OCI-LY7 (cell line): ENCODE results near the gene SETBP1. TPM values are rescaled to one million over a fixed set of nuclear protein-coding genes. Genes with fewer than 3 reads are reported as not detected.

Source experiments
- BruUV-seq: library from RNA; stranded (reverse); fragments of 400-500 nt; replicated peaks from 2 replicates; lab custom pipeline; 2021; lab: Mats Ljungman, UMichigan
- CTCF ChIA-PET: fragments of 300-600 bp; sonication (Branson Sonifier 250); formaldehyde crosslinking; loops from one replicate; lab custom pipeline; 2022; ENCODE audit warnings: antibody characterized with exemption; ENCODE audit not compliant: unreplicated experiment; lab: Charles Lee
- POLR2A ChIA-PET: fragments of 300-600 bp; sonication (Branson Sonifier 250); formaldehyde crosslinking; loops from one replicate; lab custom pipeline; 2022; ENCODE audit warnings: antibody characterized with exemption; lab: Charles Lee
- DNase-seq: peaks from one replicate; pipeline ENCODE4 v3.0.0-alpha.2; 2015; ENCODE audit warnings: low spot score
- H2AFZ ChIP-seq: fragments of 200-600 bp; sonication (generic), shearing (Covaris generic); 2 replicates; pipeline ENCODE4 v1.6.1; 2014; ENCODE audit warnings: mild to moderate bottlenecking, antibody characterized with exemption, low read length, moderate library complexity
- H3K27ac ChIP-seq: fragments of 200-600 bp; sonication (generic); 2 replicates; pipeline ENCODE4 v1.5.1; 2014; ENCODE audit warnings: mixed run types, low read depth, mild to moderate bottlenecking, moderate library complexity, low read length, inconsistent platforms; ENCODE audit not compliant: poor library complexity, severe bottlenecking
- H3K36me3 ChIP-seq: fragments of 200-600 bp; sonication (generic); 2 replicates; pipeline ENCODE4 v1.6.1; 2014; ENCODE audit warnings: mild to moderate bottlenecking, antibody characterized with exemption, low read length, moderate library complexity, mixed read lengths; ENCODE audit not compliant: insufficient read depth
- H3K4me1 ChIP-seq: fragments of 200-600 bp; sonication (generic); 2 replicates; pipeline ENCODE4 v1.5.1; 2014; ENCODE audit warnings: mild to moderate bottlenecking, low read length; ENCODE audit not compliant: insufficient read depth, poor library complexity, severe bottlenecking
- H3K4me2 ChIP-seq: fragments of 200-600 bp; sonication (generic); 2 replicates; pipeline ENCODE4 v1.6.1; 2014; ENCODE audit warnings: mild to moderate bottlenecking, low read length
- H3K4me3 ChIP-seq: fragments of 200-600 bp; sonication (generic); 2 replicates; pipeline ENCODE4 v1.5.1; 2014; ENCODE audit warnings: mild to moderate bottlenecking, low read depth, low read length; ENCODE audit not compliant: poor library complexity, severe bottlenecking
- H3K79me2 ChIP-seq: fragments of 200-600 bp; sonication (generic); 2 replicates; pipeline ENCODE4 v1.6.1; 2016; ENCODE audit warnings: low read depth, mild to moderate bottlenecking, low read length, moderate library complexity, mixed read lengths; ENCODE audit not compliant: insufficient read depth
- H3K9me2 ChIP-seq: fragments of 200-600 bp; sonication (generic); 2 replicates; pipeline ENCODE4 v1.6.1; 2016; ENCODE audit warnings: mild to moderate bottlenecking, low read length, mixed read lengths; ENCODE audit not compliant: insufficient read depth
- H3K9me3 ChIP-seq: fragments of 200-600 bp; sonication (generic); 2 replicates; pipeline ENCODE4 v1.6.1; 2014; ENCODE audit warnings: mild to moderate bottlenecking, mixed run types, low read length, mixed read lengths
- H4K20me1 ChIP-seq: fragments of 200-600 bp; sonication (generic); 2 replicates; pipeline ENCODE4 v1.6.1; 2014; ENCODE audit warnings: mild to moderate bottlenecking, antibody characterized with exemption, low read length, moderate library complexity, mixed read lengths; ENCODE audit not compliant: insufficient read depth
- EZH2phosphoT487 ChIP-seq: fragments of 200-600 bp; sonication (generic); IDR thresholded peaks from 2 replicates; pipeline ENCODE4 v1.6.1; 2018; ENCODE audit warnings: low read depth, borderline replicate concordance, mild to moderate bottlenecking, mixed run types, antibody characterized with exemption, low read length, moderate library complexity, mixed read lengths
- intact Hi-C: fragments of 100-400 bp; cut with micrococcal nuclease; formaldehyde crosslinking; loops from one replicate; pipeline ENCODE4 v1.10.0; 2022; ENCODE audit not compliant: unreplicated experiment
- total RNA-seq, 2 experiments: library from RNA; depleted of rRNA in 1 of 2; stranded (reverse); fragments of >200 nt in 1 of 2; shearing (Covaris generic) in 1 of 2; gene quantifications; 2 replicates each; pipeline ENCODE4 v1.2.3, GENCODE V29; 2014 to 2022
- TF ChIP-seq, protein P1 (sequence below): fragments of 200-600 bp; sonication (generic); conservative IDR thresholded peaks from 2 replicates; pipeline ENCODE4 v1.5.1; 2014; ENCODE audit warnings: mild to moderate bottlenecking, antibody characterized with exemption, low read length, moderate library complexity, mixed read lengths

SETBP1 gene
- total RNA-seq, 2 experiments from 2014 or later: 2.6 to 9.1 TPM

DNA sequence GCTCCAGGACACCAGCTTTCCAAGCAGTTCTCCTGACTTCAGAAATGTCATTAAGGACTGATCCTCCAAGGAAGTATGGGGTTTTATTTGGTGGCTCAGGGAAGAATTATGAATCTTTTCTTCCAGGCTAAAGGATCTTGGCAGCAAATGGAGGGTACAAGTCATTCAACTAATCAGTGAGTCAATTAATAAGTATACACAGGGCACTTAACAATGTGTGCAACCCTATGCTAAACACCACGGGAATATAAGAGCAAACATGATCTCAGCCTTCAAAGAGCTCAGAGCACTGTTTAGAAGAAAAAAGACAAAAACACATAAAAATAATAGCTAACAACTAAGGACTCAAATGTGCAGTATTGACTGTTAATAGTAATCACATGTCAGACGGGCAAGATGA lies 234.5 kb downstream of the SETBP1 start:
- Histone ChIP-seq H3K9me3 (no peaks in the 10 kb centered on the region), H3K79me2 (no peaks in the 10 kb centered on the region), H3K4me2 (no peak overlapping the region), H3K4me3 (no peak overlapping the region), H4K20me1 (no peaks in the 10 kb centered on the region), H3K36me3 (no peaks in the 10 kb centered on the region), H2AFZ (no peak overlapping the region), H3K9me2 (no peaks in the 10 kb centered on the region), H3K27ac (no peak overlapping the region), H3K4me1 (no peaks in the 10 kb centered on the region)
- ChIA-PET CTCF (no interaction called here), POLR2A (no interaction called here)
- no TSS peak for BruUV-seq
- no peak for DNase-seq
- no peak for TF ChIP-seq EZH2phosphoT487
- TF ChIP-seq, protein P1, sequence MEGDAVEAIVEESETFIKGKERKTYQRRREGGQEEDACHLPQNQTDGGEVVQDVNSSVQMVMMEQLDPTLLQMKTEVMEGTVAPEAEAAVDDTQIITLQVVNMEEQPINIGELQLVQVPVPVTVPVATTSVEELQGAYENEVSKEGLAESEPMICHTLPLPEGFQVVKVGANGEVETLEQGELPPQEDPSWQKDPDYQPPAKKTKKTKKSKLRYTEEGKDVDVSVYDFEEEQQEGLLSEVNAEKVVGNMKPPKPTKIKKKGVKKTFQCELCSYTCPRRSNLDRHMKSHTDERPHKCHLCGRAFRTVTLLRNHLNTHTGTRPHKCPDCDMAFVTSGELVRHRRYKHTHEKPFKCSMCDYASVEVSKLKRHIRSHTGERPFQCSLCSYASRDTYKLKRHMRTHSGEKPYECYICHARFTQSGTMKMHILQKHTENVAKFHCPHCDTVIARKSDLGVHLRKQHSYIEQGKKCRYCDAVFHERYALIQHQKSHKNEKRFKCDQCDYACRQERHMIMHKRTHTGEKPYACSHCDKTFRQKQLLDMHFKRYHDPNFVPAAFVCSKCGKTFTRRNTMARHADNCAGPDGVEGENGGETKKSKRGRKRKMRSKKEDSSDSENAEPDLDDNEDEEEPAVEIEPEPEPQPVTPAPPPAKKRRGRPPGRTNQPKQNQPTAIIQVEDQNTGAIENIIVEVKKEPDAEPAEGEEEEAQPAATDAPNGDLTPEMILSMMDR: no peak
- intact Hi-C loops: no loop called here

DNA sequence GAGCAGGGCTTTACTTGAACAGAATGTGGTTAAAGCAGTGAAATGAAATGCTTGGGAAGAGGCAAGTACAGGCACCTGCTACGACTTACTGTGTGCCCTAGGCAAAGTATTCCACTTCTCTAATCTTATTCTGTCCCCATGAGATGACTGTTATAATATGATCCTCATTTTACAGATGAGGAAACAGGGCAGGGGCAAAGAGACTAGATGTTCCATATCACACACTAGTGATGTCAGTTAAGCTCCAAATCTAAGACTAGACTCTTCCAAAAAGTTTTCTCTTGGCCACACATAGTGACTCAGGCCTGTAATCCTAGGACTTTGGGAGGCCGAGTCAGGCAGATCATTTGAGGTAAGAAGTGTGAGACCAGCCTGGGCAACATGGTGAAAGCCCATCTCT lies 235.0 kb downstream of the SETBP1 start:
- H3K79me2 ChIP-seq: no peaks in the 10 kb centered on the region
- no peak overlapping the region for H3K27ac ChIP-seq
- H3K9me2 ChIP-seq: no peaks in the 10 kb centered on the region
- DNase-seq: no peak
- intact Hi-C loops: no loop called here
- H3K4me2 ChIP-seq: no peak overlapping the region
- POLR2A ChIA-PET: interaction anchor here (0.6 kb wide), 1 partner anchor 31 kb away, joined by 3 read pairs; no protein-coding TSS in a partner anchor
- no peaks in the 10 kb centered on the region for H3K9me3 ChIP-seq
- no peak for TF ChIP-seq EZH2phosphoT487
- TF ChIP-seq, protein P1: no peak
- no TSS peak for BruUV-seq
- H3K4me3 ChIP-seq: no peak overlapping the region
- no peaks in the 10 kb centered on the region for H3K36me3 ChIP-seq
- no peaks in the 10 kb centered on the region for H4K20me1 ChIP-seq
- H3K4me1 ChIP-seq: no peaks in the 10 kb centered on the region
- CTCF ChIA-PET: no interaction called here
- no peak overlapping the region for H2AFZ ChIP-seq

DNA sequence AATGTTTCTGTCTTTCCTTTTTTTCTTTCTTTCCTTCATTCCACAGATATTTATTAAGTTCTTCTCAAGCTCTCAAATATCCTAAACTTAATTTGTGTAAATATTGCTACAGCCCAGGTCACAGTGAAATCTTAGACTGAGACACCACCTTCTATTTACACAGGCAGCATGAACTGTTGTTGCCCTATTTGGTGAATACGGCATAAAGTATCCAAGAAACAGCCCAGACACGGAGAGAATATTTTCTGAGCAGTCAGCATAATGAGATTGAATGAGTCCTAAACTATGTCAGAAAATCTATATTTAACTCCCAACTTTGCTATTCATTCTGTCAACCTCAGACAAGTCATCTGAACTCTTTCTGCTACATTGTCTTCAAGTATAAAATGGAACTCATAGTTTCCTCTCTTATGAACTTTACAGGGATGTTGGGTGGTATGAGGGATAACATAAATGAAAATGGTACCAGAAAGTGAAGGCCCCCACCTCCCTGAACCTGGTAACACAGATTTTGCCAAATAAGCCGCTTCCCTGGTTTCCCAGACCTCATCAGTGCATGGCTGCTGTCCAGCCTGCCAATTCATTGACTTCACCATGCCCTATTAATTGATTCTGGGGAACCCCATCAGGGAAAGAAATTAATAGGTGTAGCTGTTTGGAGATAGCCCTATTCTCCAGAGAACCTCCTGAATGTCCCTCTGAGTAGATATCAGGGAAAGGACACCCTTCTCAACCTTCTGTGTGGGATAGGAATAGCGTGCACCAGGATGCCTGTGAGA lies 235.9 kb downstream of the SETBP1 start:
- no peak for DNase-seq
- BruUV-seq: no TSS peak

More for the DNA sequence above, 235.9 kb downstream of the SETBP1 start:
- Histone ChIP-seq H3K9me2 (no peaks in the 10 kb centered on the region), H3K4me1 (no peaks in the 10 kb centered on the region), H3K36me3 (no peaks in the 10 kb centered on the region), H3K27ac (no peak overlapping the region), H3K79me2 (no peaks in the 10 kb centered on the region), H3K9me3 (no peaks in the 10 kb centered on the region), H4K20me1 (no peaks in the 10 kb centered on the region), H3K4me3 (no peak overlapping the region), H3K4me2 (no peak overlapping the region), H2AFZ (no peak overlapping the region)
- ChIA-PET CTCF (no interaction called here), POLR2A (interaction anchor here (0.6 kb wide), 1 partner anchor 32 kb away, joined by 3 read pairs; no protein-coding TSS in a partner anchor)
- intact Hi-C loops: no loop called here
- TF ChIP-seq, protein P1: no peak
- TF ChIP-seq EZH2phosphoT487: no peak
